Subcutaneous adipose tissue (tissue), 4 donors: Measurements from ENCODE around the gene NPRL2. TPM values are rescaled to one million over a fixed set of nuclear protein-coding genes. Genes with fewer than 3 reads are reported as not detected.

Experiments
- CTCF ChIP-seq: fragments of 450-650 bp; IDR thresholded peaks from one replicate; pipeline ENCODE4 v1.5.1; 2016; ENCODE audit warnings: low read depth, mild to moderate bottlenecking, control low read depth, antibody characterized with exemption, moderate library complexity
- total RNA-seq, 4 donors: library from RNA; depleted of rRNA; stranded (reverse); fragments of >200 nt; gene quantifications; one replicate each; pipeline ENCODE4 v1.1.0, GENCODE V29; 2016

Gene NPRL2
- total RNA-seq, 4 donors from 2014 or later = 14.3 to 18.8 (median 17.5) TPM

GRCh38 chr3:50372349-50372748 is 21.8 kb upstream of the NPRL2 start:
- TF ChIP-seq CTCF = no peak

- TF ChIP-seq CTCF = no peak
Measured at GRCh38 chr3:50371133-50371685, 20.6 kb upstream of the NPRL2 start.

GRCh38 chr3:50370594-50370993 is 20.0 kb upstream of the NPRL2 start:
- no peak for TF ChIP-seq CTCF

GRCh38 chr3:50369012-50369670 is 18.6 kb upstream of the NPRL2 start:
- no peak for TF ChIP-seq CTCF

GRCh38 chr3:50365842-50366220 is 15.3 kb upstream of the NPRL2 start:
- TF ChIP-seq CTCF = no peak

- no peak for TF ChIP-seq CTCF
Measured at GRCh38 chr3:50365080-50365841, 14.7 kb upstream of the NPRL2 start.

GRCh38 chr3:50364573-50365079 is 14.1 kb upstream of the NPRL2 start:
- TF ChIP-seq CTCF = no peak
